ENCODE data around the gene PGA3.
"Not testable (repeated sequence)": the region's sequence is repeated elsewhere in the genome, so short reads cannot be mapped to it uniquely, and the experiment has no call there.

Gene PGA3

GRCh38 chr11:61250796-61251765 lies 47.8 kb downstream of the PGA3 start:
- DNase-seq (ENCODE audit: low spot score), result not testable (repeated sequence)

DNA sequence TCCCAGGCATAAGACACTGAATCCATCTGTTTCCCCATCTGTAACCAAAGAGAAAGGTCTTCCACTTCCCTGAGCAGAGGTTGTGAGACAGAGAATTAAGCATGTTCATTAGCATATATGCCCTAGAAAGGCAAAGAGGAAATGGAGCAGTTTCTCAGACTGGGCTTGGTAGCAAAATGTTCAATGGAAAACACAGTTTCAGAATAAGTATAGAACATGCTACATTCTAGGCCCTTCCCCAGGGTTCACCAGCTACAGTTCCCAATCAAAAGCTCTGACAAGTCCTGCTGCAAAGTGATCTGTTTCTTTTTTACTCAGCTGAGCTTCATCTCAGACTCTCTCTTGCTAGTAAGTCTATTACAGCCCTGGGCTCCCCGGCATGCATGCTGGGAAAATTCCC lies 49.0 kb downstream of the PGA3 start:
- not testable (repeated sequence) for DNase-seq (ENCODE audit: low spot score)

- DNase-seq (ENCODE audit: low spot score), result peak; percentile 59
Observed at GRCh38 chr11:61254403-61255025, 51.2 kb downstream of the PGA3 start.

DNA sequence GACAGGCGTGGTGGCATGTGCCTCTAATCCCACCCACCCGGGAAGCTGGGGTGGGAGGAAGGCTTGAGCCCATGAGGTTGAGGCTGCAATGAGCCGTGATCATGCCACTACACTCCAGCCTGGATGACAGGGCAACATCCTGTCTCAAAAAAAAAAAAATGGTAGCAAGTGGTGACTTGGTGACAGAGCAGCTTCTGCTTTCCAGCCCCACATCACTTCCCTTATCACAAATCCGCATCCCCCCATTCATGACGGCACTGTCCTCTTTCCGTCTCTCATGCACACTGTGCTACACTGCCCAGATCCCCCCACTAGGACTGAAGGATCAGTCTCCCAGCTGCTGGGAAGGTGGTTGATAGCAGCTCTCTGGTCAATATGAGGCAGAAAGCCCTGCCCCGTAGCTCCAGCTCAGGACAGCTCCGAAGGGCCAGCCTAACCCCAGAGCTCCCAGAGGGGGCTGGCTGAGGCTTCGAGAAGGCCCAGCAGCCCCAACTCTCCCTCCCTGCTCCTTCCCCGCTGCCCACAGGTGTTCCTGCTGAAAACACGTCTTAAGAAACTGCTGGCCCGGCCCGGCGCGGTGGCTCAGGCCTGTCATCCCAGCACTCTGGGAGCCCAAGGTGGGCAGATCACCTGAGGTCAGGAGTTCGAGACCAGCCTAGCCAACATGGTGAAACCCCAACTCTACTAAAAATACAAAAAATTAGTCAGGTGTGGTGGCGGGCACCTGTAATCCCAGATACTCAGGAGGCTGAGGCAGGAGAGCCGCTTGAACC lies 53.6 kb downstream of the PGA3 start:
- no peak for DNase-seq (ENCODE audit: low spot score)

- no peak for DNase-seq (ENCODE audit: low spot score)
Observed at GRCh38 chr11:61258546-61258945, 55.2 kb downstream of the PGA3 start.

GRCh38 chr11:61259363-61259762 lies 56.0 kb downstream of the PGA3 start:
- no peak for DNase-seq (ENCODE audit: low spot score)

All from SW480 (cell line).